Skeletal muscle tissue (tissue), 4 donors: ENCODE measurements around the gene AGPAT3. TPM values are rescaled to one million over a fixed set of nuclear protein-coding genes. Genes with fewer than 3 reads are reported as not detected.

Source experiments
- H3K27ac ChIP-seq: one replicate; pipeline ENCODE4 v1.7.0; 2013; ENCODE audit warnings: mild to moderate bottlenecking, low read depth, low read length, inconsistent platforms
- H3K27me3 ChIP-seq, 3 donors: one replicate each; pipeline ENCODE4 v1.7.0; 2013; ENCODE audit warnings: low read length in 3 of 3; ENCODE audit not compliant: control insufficient read depth in 3 of 3, insufficient read depth in 3 of 3
- H3K36me3 ChIP-seq, 3 donors: one replicate each; pipeline ENCODE4 v1.7.0; 2013; ENCODE audit warnings: low read length in 3 of 3; ENCODE audit not compliant: control insufficient read depth in 3 of 3, insufficient read depth in 3 of 3
- H3K4me1 ChIP-seq, 3 donors: one replicate each; pipeline ENCODE4 v1.7.0; 2013; ENCODE audit warnings: low read length in 3 of 3, mild to moderate bottlenecking in 3 of 3; ENCODE audit not compliant: control insufficient read depth in 3 of 3, insufficient read depth in 3 of 3
- H3K4me3 ChIP-seq, 3 donors: one replicate each; pipeline ENCODE4 v1.7.0; 2013; ENCODE audit warnings: low read length in 3 of 3
- H3K9ac ChIP-seq, 3 donors: one replicate each; pipeline ENCODE4 v1.7.0; 2013; ENCODE audit warnings: low read length in 3 of 3, mild to moderate bottlenecking in 3 of 3, moderate library complexity in 2 of 3, low read depth in 1 of 3
- H3K9me3 ChIP-seq, 3 donors: one replicate each; pipeline ENCODE4 v1.7.0; 2013; ENCODE audit warnings: low read length in 3 of 3; ENCODE audit not compliant: control insufficient read depth in 3 of 3
- total RNA-seq: library from RNA; depleted of rRNA; stranded (reverse); fragments of >200 nt; gene quantifications from one replicate; pipeline ENCODE4 v1.2.3, GENCODE V29; 2014
- donor health status: Osteomylitis.

AGPAT3 gene
- total RNA-seq, 1 donor from 2014 or later, result 16.7 TPM

DNA sequence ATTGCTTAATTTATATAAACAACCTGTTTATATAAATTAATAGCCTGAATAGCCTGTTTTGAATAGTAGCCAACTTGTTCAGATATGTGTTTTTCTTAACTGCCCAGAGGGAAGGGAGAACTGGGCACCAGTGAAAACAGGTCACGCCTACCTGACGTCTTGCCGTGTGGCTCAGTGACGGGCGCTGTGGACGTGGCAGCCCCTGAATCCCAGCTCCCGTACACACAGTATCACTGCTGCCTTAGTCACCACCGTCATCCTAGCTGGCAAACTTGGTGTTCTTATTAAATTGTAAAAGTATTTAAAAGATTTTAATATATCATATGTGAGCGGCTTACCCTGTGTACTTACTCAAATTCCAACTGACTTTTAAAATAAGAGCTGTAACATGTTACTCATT is 111.6 kb downstream of the AGPAT3 start:
- Histone ChIP-seq H3K9ac (no peak overlapping the region), H3K4me1 (peaks cover 5 to 10% (median 7%) of the 10 kb centered on the region in 3 donors), H3K27ac (no peak overlapping the region), H3K27me3 (no peaks in the 10 kb centered on the region), H3K4me3 (no peak overlapping the region), H3K36me3 (peaks cover 21 to 32% (median 21%) of the 10 kb centered on the region in 3 donors), H3K9me3 (no peaks in the 10 kb centered on the region)

DNA sequence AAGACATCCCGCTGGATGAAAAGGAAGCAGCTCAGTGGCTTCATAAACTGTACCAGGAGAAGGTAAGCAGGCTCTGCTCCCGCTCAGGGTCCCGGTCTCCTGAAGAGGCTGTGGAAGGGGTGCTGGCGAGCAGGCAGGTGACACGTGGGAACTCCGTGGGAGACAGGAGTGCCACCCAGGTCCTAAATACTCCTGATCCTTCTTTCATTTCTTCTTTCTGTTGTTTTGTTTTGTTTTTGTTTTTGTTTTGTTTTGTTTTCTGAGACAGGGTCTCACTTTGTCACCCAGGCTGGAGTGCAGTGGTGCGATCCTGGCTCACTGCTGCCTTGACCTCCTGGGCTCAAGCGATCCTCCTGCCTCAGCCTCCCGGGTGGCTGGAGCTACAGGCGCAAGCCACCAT is 113.0 kb downstream of the AGPAT3 start:
- Histone ChIP-seq H3K36me3 (peaks cover 25 to 36% (median 27%) of the 10 kb centered on the region in 3 donors), H3K9me3 (no peaks in the 10 kb centered on the region), H3K9ac (no peak overlapping the region), H3K27me3 (no peaks in the 10 kb centered on the region), H3K4me3 (no peak overlapping the region), H3K4me1 (peaks cover 5 to 7% (median 7%) of the 10 kb centered on the region in 3 donors), H3K27ac (no peak overlapping the region)

DNA sequence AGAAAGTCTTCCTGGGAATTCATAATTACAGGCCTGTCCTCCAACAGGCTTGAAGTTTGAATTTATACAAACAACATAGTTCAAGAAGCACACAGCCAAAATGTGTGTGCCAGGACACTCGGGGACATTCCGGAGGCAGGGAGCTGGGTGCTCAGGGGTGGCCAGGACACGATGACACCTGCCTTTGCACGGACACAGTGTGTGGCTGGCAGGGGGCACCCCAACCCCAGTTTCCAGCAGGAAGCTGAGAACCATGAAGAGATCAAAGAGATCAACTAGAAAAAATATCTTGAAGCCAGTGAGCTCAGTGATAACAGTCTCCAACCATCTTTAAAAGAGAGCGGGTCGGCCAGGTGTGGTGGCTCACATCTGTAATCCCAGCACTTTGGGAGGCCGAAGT is 114.6 kb downstream of the AGPAT3 start:
- Histone ChIP-seq H3K36me3 (peaks cover 25 to 33% (median 30%) of the 10 kb centered on the region in 3 donors), H3K27ac (no peak overlapping the region), H3K4me3 (no peak overlapping the region), H3K9me3 (no peaks in the 10 kb centered on the region), H3K27me3 (no peaks in the 10 kb centered on the region), H3K4me1 (peaks cover 5 to 7% (median 7%) of the 10 kb centered on the region in 3 donors), H3K9ac (no peak overlapping the region)

DNA sequence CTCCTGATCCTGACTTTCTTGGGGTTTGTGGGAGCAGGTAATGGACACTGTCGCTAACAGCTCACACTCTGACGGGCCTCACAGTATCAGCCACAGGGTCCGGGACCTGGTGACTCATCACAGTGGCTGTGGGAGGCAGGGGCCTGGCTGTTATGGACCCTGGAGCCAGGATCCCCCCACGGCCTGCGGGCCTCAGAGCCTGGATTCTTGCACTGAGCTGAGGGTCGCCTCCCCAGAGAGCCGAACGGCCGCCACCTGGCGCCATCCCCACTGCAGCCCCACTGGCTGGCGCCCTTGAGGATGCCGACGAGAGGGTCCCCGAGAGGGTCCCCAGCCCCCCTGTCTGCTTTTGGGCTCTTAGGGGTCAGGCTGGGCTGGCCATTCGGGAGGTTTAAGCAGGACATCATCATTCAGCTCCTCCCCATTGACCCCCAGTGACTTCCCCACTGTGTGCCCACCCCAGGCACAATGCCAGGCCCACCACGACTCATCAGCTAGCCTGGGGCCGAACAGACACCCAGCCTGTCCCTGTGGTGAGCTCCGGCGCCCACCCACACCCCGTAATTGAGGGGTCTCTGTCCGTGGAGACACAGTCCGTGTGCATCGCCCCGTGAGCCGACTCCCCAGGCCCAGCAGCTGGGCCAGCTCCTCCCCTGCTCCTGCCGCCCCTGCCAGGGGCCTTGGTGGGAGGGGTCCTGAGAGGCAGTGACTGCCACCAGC is 116.3 kb downstream of the AGPAT3 start:
- Histone ChIP-seq H3K9me3 (no peaks in the 10 kb centered on the region), H3K27ac (no peak overlapping the region), H3K9ac (no peak overlapping the region), H3K4me3 (no peak overlapping the region), H3K4me1 (peaks cover 0 to 7% (median 0%) of the 10 kb centered on the region in 3 donors), H3K36me3 (peaks cover 25 to 30% (median 29%) of the 10 kb centered on the region in 3 donors), H3K27me3 (no peaks in the 10 kb centered on the region)

DNA sequence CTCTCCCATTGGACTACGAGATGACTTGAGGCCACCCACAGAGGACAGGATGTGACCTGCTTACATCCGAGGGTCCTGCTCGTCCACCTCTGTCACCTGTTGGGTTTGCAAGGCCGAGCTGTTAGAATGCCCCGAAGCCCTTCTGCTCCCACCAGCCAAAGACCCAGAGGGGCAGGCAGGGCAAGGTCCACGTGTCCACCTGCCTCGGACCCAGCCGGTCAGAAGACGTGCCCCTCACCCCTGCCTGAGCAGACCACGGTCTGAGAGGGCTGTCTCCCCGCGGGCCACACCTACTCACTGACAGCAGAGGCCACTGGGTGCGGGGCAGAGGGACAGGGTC is 116.8 kb downstream of the AGPAT3 start:
- no peaks in the 10 kb centered on the region for H3K27me3 ChIP-seq
- peaks cover 0 to 7% (median 3%) of the 10 kb centered on the region in 3 donors for H3K4me1 ChIP-seq
- no peak overlapping the region for H3K27ac ChIP-seq
- peaks cover 25 to 30% (median 29%) of the 10 kb centered on the region in 3 donors for H3K36me3 ChIP-seq
- no peak overlapping the region for H3K4me3 ChIP-seq
- no peaks in the 10 kb centered on the region for H3K9me3 ChIP-seq
- no peak overlapping the region for H3K9ac ChIP-seq

DNA sequence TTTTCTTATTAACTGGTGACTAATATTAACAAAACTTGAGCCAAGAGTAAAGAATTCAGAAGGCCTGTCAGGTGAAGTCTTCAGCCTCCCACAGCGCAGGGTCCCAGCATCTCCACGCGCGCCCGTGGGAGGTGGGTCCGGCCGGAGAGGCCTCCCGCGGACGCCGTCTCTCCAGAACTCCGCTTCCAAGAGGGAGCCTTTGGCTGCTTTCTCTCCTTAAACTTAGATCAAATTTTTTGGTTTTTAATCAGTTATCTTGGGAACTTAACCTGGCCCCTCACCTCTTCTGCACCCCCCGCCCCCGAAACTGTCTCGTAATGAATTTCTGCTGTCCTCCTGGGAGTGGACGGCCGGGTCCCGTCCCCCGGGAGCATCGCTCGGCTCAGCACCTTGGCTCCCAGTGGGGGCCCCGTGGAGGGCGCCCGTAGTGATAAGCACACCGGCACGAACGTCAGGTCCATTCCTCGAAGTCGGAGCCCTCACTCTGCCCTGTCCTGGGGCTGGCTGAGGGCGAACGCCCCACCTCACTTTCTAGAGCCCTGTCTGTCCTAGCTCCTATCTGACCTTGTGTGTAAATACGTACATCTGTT is 117.6 kb downstream of the AGPAT3 start:
- Histone ChIP-seq H3K9ac (no peak overlapping the region), H3K9me3 (no peaks in the 10 kb centered on the region), H3K4me3 (no peak overlapping the region), H3K27me3 (no peaks in the 10 kb centered on the region), H3K36me3 (peaks cover 25 to 30% (median 29%) of the 10 kb centered on the region in 3 donors), H3K27ac (no peak overlapping the region), H3K4me1 (peaks cover 2 to 13% (median 7%) of the 10 kb centered on the region in 3 donors)

DNA sequence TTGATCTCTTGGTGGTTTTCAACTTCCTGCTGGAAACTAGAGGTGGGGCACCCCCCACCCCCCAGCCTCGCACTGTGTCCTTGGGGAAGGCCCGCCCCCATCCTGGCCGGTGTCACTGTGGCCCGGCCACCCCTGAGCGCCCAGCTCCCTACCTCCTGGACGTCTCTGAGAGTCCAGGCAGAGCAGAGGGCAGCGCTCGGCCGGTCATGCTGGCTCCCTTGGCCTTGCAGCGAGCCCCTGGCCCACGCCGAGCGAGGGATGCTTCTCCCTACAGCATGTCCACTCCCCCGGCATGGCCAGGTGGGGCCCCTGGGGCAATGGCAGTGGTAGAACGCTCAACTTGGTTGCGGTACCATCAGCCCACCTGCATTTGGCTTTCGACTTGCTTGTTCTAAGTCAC is 118.4 kb downstream of the AGPAT3 start:
- Histone ChIP-seq H3K9me3 (no peaks in the 10 kb centered on the region), H3K9ac (no peak overlapping the region), H3K4me1 (peaks cover 7 to 20% (median 9%) of the 10 kb centered on the region in 3 donors), H3K27me3 (no peaks in the 10 kb centered on the region), H3K27ac (no peak overlapping the region), H3K4me3 (no peak overlapping the region), H3K36me3 (peaks cover 19 to 30% (median 23%) of the 10 kb centered on the region in 3 donors)

DNA sequence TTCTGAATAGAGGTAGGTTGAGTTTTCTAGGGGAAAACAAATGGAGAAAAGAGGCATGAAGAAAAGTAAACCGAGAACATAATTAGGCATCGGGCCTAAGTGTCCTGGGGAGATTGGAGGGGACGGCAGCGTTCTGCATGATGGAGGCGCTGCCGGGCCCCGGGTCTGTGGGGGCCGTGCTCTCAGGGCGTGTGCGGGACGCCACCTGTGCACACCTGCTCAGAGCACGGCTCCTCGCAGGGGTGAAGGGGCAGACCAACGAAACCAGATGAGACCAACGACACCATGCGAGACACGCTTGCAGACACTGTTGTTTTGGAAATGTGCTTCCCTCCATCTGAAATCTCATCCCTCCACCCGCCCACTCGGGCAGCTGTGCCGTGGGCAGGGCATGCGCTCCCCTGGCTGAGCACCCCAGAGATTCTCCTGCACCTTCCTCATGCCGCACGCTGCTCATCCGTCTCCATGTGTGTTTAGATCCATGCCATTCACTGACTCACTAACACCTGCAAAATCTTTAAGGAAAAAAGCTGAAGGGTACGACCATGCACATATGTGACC is 118.9 kb downstream of the AGPAT3 start:
- Histone ChIP-seq H3K4me1 (peaks cover 7 to 20% (median 9%) of the 10 kb centered on the region in 3 donors), H3K4me3 (no peak overlapping the region), H3K27ac (no peak overlapping the region), H3K36me3 (peaks cover 15 to 30% (median 21%) of the 10 kb centered on the region in 3 donors), H3K9me3 (no peaks in the 10 kb centered on the region), H3K27me3 (peaks cover 0 to 3% (median 0%) of the 10 kb centered on the region in 3 donors), H3K9ac (no peak overlapping the region)

DNA sequence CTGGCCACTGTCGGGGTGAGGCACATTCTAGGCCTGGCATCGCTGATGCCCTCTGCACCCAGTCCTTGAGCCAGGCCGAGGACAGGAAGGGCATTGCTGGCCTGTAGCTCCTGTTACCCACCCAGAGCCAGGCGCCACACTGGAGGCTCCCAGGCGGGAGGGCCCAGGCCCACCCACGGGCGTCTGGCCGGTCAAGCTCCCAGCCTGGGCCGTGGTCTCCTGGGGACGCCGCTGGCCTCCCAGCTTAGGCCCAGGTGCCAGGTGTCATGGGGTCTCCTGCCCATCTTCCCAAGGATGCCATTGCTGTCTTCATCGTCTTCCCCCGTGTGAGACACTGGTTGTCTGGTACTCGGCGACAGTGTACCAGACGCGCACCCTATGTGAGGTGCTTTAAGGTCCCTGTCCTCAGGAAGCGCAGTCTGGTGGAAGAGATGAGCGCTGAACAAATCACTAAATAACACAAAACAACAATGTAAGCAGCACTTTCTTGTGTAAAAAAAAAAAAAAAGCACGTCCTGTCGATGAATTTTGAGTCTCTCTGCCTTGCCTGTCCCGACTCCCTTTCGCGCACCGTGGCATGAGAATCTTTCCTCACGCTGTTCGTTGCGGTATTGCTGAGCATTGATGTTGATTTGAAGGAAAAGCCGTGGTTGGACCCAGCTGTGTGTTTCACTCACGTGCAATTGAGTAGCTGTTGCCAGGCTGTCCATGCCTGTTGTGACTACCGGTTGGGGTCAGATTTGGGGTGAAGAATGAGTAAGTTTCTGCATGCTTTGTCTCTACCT is 120.1 kb downstream of the AGPAT3 start:
- Histone ChIP-seq H3K4me1 (peaks cover 9 to 24% (median 9%) of the 10 kb centered on the region in 3 donors), H3K27ac (no peak overlapping the region), H3K27me3 (peaks cover 0 to 9% (median 0%) of the 10 kb centered on the region in 3 donors), H3K9ac (peak overlapping the region in 1 of 3 donors; percentile 8), H3K36me3 (peaks cover 15 to 30% (median 15%) of the 10 kb centered on the region in 3 donors), H3K4me3 (no peak overlapping the region), H3K9me3 (no peaks in the 10 kb centered on the region)
